CD8-positive, alpha-beta memory T cell (primary cell): ENCODE results near the gene MAN1A1. TPM values are rescaled to one million over a fixed set of nuclear protein-coding genes. Genes with fewer than 3 reads are reported as not detected.

Experiments used
- CTCF ChIA-PET: fragments of 350-600 bp; sonication (Branson Sonifier 250); formaldehyde crosslinking; loops from one replicate; lab custom pipeline; 2021; ENCODE audit warnings: antibody characterized with exemption; lab: Charles Lee
- POLR2A ChIA-PET: fragments of 350-600 bp; sonication (Branson Sonifier 250); formaldehyde crosslinking; loops from one replicate; lab custom pipeline; 2021; ENCODE audit warnings: antibody characterized with exemption; lab: Charles Lee
- DNase-seq, 5 donors: peaks; one replicate each; pipeline versions ENCODE4 v3.0.0 to v3.0.0-alpha.2; 2020 to 2022; ENCODE audit warnings: mixed read lengths in 1 of 5
- H3K27ac ChIP-seq: one replicate; pipeline ENCODE4 v1.7.0; 2013; ENCODE audit warnings: low read depth, mild to moderate bottlenecking, low read length, moderate library complexity
- H3K27me3 ChIP-seq: 2 replicates; pipeline ENCODE4 v1.7.0; 2013; ENCODE audit warnings: low read length, mild to moderate bottlenecking; ENCODE audit not compliant: insufficient read depth, poor library complexity, severe bottlenecking
- H3K36me3 ChIP-seq: 2 replicates; pipeline ENCODE4 v1.7.0; 2013; ENCODE audit warnings: mild to moderate bottlenecking, low read length, moderate library complexity; ENCODE audit not compliant: insufficient read depth
- H3K4me1 ChIP-seq: 2 replicates; pipeline ENCODE4 v1.7.0; 2013; ENCODE audit warnings: mild to moderate bottlenecking, low read length, moderate library complexity; ENCODE audit not compliant: insufficient read depth
- H3K4me3 ChIP-seq: 2 replicates; pipeline ENCODE4 v1.7.0; 2013; ENCODE audit warnings: mild to moderate bottlenecking, low read length
- H3K9me3 ChIP-seq: 2 replicates; pipeline ENCODE4 v1.7.0; 2013; ENCODE audit warnings: mild to moderate bottlenecking, low read length
- H3K27ac Mint-ChIP-seq, 8 donors: one replicate each; pipeline ENCODE4 v1.8.0; 2020 to 2021; ENCODE audit warnings: mixed read lengths in 8 of 8, mild to moderate bottlenecking in 6 of 8, inconsistent platforms in 3 of 8, moderate library complexity in 3 of 8
- H3K27me3 Mint-ChIP-seq, 2 donors: one replicate each; pipeline ENCODE4 v1.8.0; 2020 to 2021; ENCODE audit warnings: mixed read lengths in 2 of 2, mild to moderate bottlenecking in 1 of 2, moderate library complexity in 1 of 2
- H3K36me3 Mint-ChIP-seq, 3 donors: one replicate each; pipeline ENCODE4 v1.8.0; 2020 to 2021; ENCODE audit warnings: mixed read lengths in 3 of 3, inconsistent platforms in 1 of 3, mild to moderate bottlenecking in 1 of 3
- H3K4me1 Mint-ChIP-seq, 3 donors: one replicate each; pipeline ENCODE4 v1.8.0; 2020 to 2021; ENCODE audit warnings: mixed read lengths in 3 of 3, inconsistent platforms in 1 of 3, mild to moderate bottlenecking in 1 of 3
- H3K4me3 Mint-ChIP-seq, 7 donors: one replicate each; pipeline ENCODE4 v1.8.0; 2020 to 2021; ENCODE audit warnings: mixed read lengths in 7 of 7, mild to moderate bottlenecking in 6 of 7, moderate library complexity in 4 of 7, inconsistent platforms in 2 of 7
- H3K9me3 Mint-ChIP-seq, 5 donors: one replicate each; pipeline ENCODE4 v1.8.0; 2020 to 2022; ENCODE audit warnings: mixed read lengths in 5 of 5, mild to moderate bottlenecking in 3 of 5, moderate library complexity in 2 of 5, inconsistent platforms in 1 of 5
- polyA plus RNA-seq: library from polyadenylated mRNA; unstranded; fragments of 300-500 nt; fragmentation: Illumina TruSeq; gene quantifications from one replicate; pipeline ENCODE4 v1.2.3, GENCODE V29; 2021
- total RNA-seq, 2 experiments: library from RNA; stranded (reverse); gene quantifications; one replicate each; pipeline ENCODE4 v1.2.3, GENCODE V29; 2021

The MAN1A1 gene
- total and polyA plus RNA-seq, 3 experiments from 2014 or later, result 23.8 to 38.4 (median 36.9) TPM

DNA sequence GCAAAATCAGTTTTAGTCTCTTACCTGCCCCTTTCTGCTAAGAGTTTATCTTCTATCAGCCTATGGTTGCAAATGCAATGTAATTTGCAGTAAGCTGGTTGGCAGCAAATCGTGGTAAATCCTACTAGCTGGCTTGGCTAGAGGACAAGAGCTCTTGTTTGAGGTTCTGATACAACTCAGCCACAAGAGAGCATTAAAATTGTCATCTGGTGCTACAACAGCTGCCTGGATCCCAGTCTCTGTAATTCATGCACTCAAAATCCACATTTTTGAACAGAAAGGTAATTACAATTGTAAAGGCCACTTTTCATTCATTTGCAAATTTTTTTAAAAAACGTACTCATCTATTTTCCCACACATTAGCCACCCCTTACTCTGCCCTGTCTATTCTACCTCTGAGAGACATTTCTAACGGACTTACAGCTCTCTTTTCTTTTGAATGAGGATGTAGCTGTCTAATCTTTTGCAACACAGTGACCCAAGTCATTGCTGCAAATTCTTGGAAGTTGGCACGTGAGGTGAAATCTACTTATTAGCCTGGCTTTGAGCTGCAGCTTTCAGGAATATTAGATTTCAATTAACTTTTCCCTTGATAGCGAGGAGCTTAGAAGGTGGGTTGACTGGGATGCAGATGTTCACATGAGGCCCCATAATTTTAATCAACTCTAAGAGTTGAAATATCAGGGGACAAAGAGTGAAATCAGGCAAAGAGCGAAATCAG, 217.1 kb downstream of the MAN1A1 start:
- H3K4me1 ChIP-seq, result peaks cover 3% of the 10 kb centered on the region
- no peak overlapping the region for H3K4me3 ChIP-seq
- Mint-ChIP-seq H3K4me3 (no peak overlapping the region), H3K27me3 (no peaks in the 10 kb centered on the region), H3K4me1 (peaks cover 0 to 4% (median 4%) of the 10 kb centered on the region in 3 donors), H3K27ac (no peak overlapping the region), H3K9me3 (no peaks in the 10 kb centered on the region), H3K36me3 (no peaks in the 10 kb centered on the region)
- POLR2A ChIA-PET, result no interaction called here
- no peaks in the 10 kb centered on the region for H3K9me3 ChIP-seq
- DNase-seq, result no peak
- no peaks in the 10 kb centered on the region for H3K27me3 ChIP-seq
- CTCF ChIA-PET, result no interaction called here
- no peaks in the 10 kb centered on the region for H3K36me3 ChIP-seq
- H3K27ac ChIP-seq, result no peak overlapping the region

DNA sequence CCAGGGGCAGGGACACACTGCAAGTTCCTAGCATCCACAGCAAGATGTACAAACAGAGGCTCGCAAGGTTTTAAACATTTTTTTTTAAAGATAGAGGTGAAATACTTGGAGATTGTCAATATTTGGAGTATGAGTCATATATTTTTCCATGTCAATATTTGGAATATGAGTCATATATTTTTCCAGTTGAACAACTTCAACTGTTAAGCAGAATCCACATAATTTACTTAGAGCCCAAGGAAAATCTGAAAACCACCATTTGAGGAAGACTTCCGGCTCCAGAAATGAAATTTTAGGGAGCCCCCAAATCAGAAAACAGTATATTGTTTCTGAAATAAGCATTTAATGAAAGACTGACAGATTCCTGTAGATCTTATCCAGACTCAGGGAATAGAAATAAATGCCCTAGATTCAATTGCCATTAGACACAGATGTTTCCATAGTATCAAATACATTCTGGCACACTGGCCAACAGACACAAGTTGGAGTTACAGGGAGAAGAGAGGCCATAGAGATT, 219.5 kb downstream of the MAN1A1 start:
- no peak for DNase-seq
- ChIA-PET POLR2A (no interaction called here), CTCF (interaction anchor here (0.8 to 1.6 kb wide), 12 partner anchors 12 to 217 kb away, joined by 3 to 10 read pairs (median 4); no protein-coding TSS in a partner anchor)
- peak overlapping the region; percentile 35 for H3K27ac ChIP-seq
- Mint-ChIP-seq H3K27ac (no peak overlapping the region), H3K4me1 (peaks cover 0 to 4% (median 4%) of the 10 kb centered on the region in 3 donors), H3K9me3 (no peaks in the 10 kb centered on the region), H3K4me3 (no peak overlapping the region), H3K27me3 (peaks cover 0 to 2% of the 10 kb centered on the region in 2 donors), H3K36me3 (no peaks in the 10 kb centered on the region)
- H3K36me3 ChIP-seq, result no peaks in the 10 kb centered on the region
- no peaks in the 10 kb centered on the region for H3K9me3 ChIP-seq
- H3K27me3 ChIP-seq, result no peaks in the 10 kb centered on the region
- H3K4me3 ChIP-seq, result no peak overlapping the region
- H3K4me1 ChIP-seq, result peaks cover 3% of the 10 kb centered on the region

- H3K27ac Mint-ChIP-seq, result no peak overlapping the region
- ChIA-PET CTCF (interaction anchor here (0.8 to 1.6 kb wide), 12 partner anchors 11 to 217 kb away, joined by 3 to 10 read pairs (median 4); no protein-coding TSS in a partner anchor), POLR2A (interaction anchor here (0.5 to 0.7 kb wide), 3 partner anchors 186 to 644 kb away, joined by 3 to 7 read pairs (median 5); no protein-coding TSS in a partner anchor)
- H3K36me3 Mint-ChIP-seq, result no peaks in the 10 kb centered on the region
- no peaks in the 10 kb centered on the region for H3K9me3 ChIP-seq
- H3K9me3 Mint-ChIP-seq, result no peaks in the 10 kb centered on the region
- peaks cover 3% of the 10 kb centered on the region for H3K4me1 ChIP-seq
- H3K27me3 Mint-ChIP-seq, result peaks cover 0 to 2% of the 10 kb centered on the region in 2 donors
- H3K36me3 ChIP-seq, result no peaks in the 10 kb centered on the region
- DNase-seq, result peak in 2 of 5 donors; percentile 43 to 46
- no peak overlapping the region for H3K4me3 Mint-ChIP-seq
- peaks cover 0 to 4% (median 4%) of the 10 kb centered on the region in 3 donors for H3K4me1 Mint-ChIP-seq
- H3K27ac ChIP-seq, result peak overlapping the region; percentile 35
- no peaks in the 10 kb centered on the region for H3K27me3 ChIP-seq
- H3K4me3 ChIP-seq, result no peak overlapping the region
These were observed 220.2 kb downstream of the MAN1A1 start for GRCh38 chr6:119129148-119129967.

GRCh38 chr6:119128252-119128912, 221.2 kb downstream of the MAN1A1 start:
- no peak overlapping the region for H3K4me3 Mint-ChIP-seq
- no peaks in the 10 kb centered on the region for H3K36me3 ChIP-seq
- no peaks in the 10 kb centered on the region for H3K27me3 ChIP-seq
- H3K4me3 ChIP-seq, result no peak overlapping the region
- no peaks in the 10 kb centered on the region for H3K9me3 Mint-ChIP-seq
- H3K4me1 ChIP-seq, result peaks cover 3% of the 10 kb centered on the region
- peak overlapping the region in 1 of 8 donors; percentile 20 for H3K27ac Mint-ChIP-seq
- no peaks in the 10 kb centered on the region for H3K36me3 Mint-ChIP-seq
- ChIA-PET POLR2A (no interaction called here), CTCF (interaction anchor here (1.2 to 1.6 kb wide), 3 partner anchors 10 to 65 kb away, joined by 3 to 10 read pairs (median 3); no protein-coding TSS in a partner anchor)
- H3K4me1 Mint-ChIP-seq, result peaks cover 0 to 4% (median 4%) of the 10 kb centered on the region in 3 donors
- H3K9me3 ChIP-seq, result no peaks in the 10 kb centered on the region
- DNase-seq, result no peak
- no peak overlapping the region for H3K27ac ChIP-seq
- H3K27me3 Mint-ChIP-seq, result peaks cover 0 to 2% of the 10 kb centered on the region in 2 donors

- no peaks in the 10 kb centered on the region for H3K9me3 ChIP-seq
- H3K4me3 ChIP-seq, result no peak overlapping the region
- no peak for DNase-seq
- Mint-ChIP-seq H3K9me3 (no peaks in the 10 kb centered on the region), H3K4me3 (no peak overlapping the region), H3K27ac (no peak overlapping the region), H3K4me1 (peaks cover 0 to 4% (median 4%) of the 10 kb centered on the region in 3 donors), H3K27me3 (peaks cover 0 to 2% of the 10 kb centered on the region in 2 donors), H3K36me3 (no peaks in the 10 kb centered on the region)
- CTCF ChIA-PET, result no interaction called here
- H3K36me3 ChIP-seq, result no peaks in the 10 kb centered on the region
- H3K27ac ChIP-seq, result no peak overlapping the region
- no peaks in the 10 kb centered on the region for H3K27me3 ChIP-seq
- peaks cover 3% of the 10 kb centered on the region for H3K4me1 ChIP-seq
- POLR2A ChIA-PET, result no interaction called here
These were observed 221.9 kb downstream of the MAN1A1 start for GRCh38 chr6:119127627-119128026.
